HG02678 (cell line): Measurements from ENCODE around the gene EXD3.

Source experiments
- ATAC-seq: cut with Tn5 transposase; IDR thresholded peaks from one replicate; pipeline ENCODE4 v1.9.1; 2021; ENCODE audit warnings: mild to moderate bottlenecking, moderate library complexity; ENCODE audit not compliant: unreplicated experiment

EXD3 gene

DNA sequence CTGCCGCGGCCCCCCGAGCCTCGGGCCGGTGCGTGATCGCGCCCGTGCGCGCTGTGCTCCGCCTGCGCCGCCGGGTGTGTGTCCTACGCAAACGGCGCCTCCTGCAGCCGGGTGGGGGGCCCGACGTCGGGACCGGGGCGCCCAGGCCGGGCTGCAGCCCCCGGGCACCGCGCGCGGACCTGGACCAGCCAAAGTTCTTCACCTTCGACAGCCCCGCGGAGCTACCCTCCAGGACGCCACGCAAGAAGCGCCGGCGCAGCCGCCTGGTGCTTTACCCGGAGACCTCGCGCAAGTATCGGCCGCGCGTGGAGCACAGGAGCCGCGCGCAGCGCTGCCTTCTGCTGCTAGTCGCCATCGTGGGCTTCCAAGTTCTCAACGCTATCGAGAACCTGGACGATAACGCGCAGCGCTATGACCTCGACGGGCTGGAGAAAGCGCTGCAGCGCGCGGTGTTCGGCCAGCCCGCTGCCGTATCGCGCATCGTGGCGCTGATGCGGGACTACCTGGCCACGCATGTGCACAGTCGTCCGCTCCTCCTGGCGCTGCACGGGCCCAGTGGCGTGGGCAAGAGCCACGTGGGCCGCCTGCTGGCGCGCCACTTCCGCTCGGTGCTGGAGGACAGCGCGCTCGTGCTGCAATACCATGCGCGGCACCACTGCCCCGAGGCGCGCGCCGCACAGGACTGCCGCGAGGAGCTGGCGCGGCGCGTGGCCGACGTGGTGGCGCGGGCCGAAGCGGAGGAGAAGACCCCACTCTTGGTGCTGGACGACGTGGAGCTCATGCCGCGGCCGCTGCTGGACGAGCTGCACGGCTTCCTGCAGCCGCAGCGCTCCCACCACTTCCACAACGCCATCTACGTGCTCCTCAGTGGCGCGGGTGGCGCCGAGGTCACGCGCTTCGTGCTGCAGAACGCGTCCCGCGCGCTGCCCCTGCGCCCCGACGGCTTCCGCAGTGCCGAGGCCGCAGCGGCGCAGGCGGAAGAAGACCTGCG lies 143.9 kb downstream of the EXD3 start:
- no peak for ATAC-seq

DNA sequence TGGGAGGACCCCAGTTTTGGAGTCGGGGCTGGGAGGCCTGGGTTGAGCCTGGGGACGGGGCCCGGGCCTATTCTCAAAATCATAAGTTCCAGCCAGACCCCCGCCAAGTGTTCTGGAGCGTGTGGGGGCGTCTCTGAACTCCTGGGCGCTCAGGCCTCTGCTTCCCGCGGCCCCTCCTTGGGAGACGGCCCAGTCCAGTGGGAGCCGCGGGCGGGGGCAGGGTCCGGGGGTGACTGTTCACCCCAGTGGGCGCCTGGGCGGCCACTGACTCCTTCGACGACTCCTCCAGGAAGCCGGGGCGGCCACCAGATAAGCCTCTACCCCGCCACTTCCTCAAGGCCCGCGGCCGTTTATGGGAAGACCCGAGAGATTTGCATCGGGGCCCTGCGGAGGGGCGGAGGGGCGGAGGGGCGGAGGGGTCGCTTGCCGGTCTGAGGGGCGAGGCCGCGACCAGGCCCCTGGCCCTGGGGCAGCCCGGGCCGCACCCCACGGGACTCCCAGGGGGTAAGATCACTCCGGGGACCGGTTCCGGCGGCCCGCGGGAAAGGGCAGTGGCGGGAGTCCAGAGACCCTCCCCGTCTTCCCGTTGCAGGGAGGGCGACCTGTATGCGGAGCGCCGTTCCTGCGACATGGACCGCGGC lies 144.8 kb downstream of the EXD3 start:
- peak; percentile 2 for ATAC-seq

DNA sequence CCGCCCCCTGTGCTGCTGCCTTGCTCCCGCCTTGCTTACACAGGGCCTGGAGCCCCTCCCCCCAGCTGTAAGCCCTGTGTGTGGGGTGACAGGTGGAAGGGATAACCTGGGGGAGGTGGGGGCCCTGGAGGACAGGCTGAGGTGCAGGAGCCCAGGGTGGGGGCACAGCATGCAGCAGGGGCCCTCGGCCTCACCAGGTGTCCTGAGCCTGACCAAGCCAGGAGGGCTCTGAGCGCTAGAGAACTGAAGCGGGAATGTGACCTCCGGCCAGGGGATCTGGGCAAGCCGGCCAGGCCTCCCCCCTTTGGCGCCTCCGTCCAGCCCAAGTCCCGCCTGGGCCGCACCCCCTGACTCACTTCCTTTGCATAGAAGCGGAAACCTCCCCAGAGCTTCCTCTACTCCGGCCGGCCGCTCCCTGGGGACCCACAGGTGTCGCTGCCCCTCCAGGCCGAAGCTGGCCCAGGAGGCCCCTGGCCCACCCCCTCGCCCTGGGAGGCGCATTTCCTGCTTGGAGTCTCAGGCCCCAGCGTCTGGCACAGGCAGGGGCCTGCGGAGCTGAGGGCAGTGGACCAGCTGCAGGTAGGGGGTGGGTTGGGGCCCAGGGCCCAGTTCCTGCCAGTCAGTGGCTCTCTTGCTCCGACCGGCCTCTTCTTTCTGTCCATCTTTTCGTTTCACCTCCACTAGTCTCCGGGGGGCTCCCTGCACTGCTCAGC lies 145.5 kb downstream of the EXD3 start, which contains the start of gene TOR4A:
Gene TOR4A (plus strand): TSS at position 398 of the 713 bp plus-strand sequence. CDS start 964 bp downstream, outside the sequence.
- peak; percentile 65 for ATAC-seq

DNA sequence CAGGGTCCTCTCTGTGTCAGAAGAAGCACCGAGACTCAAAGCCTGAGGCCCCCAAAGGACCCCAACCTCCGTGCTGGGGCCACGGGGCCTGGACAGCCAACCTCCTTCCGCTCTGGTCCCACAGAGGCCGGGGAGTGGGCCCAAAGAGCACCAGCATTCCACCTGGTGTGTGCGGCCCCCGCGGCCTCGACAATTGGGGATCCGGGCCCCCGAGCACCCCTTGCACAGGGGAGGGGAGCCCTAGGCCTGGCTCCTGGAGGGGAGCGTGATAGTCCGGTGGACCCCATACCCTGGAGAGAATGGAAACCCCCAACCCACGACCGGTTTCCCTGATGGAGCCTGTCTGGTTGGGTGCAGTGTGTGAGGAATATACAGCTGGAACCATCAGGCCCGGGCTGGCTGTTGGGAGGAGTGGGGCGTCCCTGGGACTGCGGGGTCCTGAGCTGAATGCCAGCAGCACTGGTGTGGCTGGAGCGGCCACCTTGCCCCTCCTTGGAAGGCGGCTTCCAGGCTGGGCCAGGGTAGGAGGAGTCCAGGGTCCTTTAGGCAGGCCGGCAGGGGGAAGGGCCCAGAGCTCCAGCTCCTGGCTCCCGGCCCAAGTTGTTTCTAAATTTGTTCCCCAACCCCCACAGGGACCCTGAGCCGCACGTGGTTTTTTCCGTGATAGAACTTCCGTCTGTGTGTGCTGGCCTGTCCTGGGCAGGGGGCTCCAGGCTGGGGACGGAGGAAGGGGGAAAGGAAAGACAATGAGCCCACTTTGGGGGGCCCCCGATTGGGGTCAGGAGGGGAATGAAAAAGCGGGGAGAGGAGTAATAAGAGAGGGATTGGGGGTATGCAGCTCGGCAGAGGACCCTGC lies 146.3 kb downstream of the EXD3 start:
- ATAC-seq: no peak

DNA sequence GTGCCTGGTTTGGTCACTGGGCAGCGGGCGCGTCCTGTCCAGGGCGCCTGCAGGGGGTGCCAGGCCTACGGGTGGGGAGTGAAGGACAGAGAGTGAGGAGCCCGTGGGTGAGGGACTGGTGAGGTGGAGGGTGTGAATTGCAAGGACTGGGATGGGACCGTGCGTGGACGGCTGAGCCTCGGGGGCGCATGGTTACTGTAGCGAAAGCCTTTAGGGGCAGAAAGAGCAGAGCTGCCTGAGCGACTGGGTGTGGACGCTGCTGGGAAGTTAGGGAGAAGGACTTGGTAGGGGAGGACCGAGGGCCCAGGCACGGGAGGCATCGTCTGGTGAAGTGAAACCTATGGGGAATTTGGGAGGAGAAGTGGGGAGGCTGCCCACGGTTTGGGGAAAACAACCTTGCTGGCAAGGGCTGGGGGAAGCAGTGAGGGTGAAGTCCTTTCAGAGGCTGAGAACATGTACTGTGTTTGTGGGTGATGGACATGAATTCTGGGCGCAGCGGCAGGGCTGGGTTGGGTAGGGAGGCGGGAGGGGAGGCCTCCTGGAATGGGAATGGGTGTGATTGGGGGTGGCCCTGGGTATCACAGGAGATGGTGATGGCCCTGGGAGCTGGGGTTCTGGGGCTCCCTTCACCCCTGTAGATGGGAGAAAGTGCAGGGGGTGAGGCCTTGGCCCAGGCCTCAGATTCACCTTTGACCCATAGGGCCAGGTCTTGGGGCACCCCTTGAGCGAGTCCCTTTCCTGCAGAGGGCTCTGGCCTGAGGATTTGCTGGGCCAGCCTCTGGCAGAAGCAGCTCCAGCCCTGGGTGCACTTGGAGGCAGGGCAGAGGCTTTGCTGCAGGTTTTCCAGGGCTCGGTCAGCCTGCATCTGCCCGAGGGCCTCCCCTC lies 147.1 kb downstream of the EXD3 start:
- ATAC-seq: no peak

DNA sequence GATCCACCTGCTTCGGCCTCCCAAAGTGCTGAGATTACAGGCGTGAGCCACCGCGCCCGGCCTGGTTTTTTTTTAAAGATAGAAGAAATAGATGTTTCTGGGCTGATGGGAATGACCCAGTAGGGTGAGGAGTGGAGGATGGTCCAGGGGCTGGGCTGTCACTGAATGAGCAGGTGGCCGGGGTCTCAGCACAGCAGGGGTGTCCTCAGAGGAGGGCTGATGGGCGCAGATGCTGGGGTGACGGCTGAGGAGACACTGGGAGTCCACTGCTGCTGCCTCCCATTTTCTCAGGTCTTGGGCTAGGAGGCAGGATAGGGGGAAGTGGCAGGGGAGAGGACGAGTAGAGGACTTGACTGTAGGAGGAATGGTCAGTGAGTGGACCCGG lies 147.8 kb downstream of the EXD3 start:
- ATAC-seq: no peak

DNA sequence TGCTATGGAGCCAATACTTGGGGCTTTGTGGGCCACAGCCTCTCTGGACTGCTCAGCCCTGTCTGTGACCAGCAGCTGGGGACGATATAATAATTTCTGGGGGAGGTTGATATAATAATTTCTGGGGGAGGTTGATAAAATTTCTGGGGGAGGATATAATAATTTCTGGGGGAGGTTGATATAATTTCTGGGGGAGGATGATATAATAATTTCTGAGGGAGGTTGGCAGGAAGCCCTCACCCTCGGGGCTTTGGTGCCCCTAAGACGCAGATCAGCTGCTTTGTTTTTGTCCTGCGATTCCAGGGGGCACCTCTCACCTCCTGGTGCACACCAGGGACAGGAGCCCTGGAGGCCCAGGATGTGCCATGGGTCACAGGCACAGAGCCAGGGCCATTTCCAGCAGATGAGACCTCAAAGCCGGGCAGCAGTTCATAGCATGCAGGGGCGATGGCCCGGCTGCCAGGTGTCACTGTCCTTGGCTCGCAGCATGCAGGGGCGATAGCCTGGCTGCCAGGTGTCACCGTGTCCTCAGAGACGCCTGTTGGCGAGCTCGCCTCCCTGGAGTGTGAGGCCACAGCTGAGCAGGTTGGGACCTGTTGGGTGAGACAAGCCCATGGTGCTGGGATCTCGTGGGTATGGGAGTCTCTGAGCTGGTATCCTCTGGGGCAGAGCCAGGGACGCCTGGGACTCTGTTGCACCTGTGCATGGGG lies 149.2 kb downstream of the EXD3 start:
- no peak for ATAC-seq

DNA sequence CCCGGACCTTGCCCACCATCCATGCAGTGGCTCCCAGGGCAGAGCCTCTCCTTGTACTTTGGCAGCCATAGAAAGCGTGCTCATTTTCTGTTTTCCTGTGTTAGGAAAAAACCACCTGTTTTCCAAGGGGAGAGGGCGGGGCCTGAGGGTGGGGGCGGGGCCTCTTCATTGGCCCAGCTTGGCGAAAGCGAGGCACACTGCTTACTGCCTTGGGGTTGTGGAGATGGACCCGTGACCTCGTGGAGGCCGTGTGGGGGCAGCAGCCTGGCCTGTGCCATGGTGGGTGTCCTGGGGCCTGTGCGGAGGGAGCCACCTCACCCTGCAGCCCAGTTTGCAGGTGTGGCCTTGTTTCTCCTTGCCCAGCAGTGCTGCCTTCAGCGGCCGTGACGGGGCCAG lies 149.9 kb downstream of the EXD3 start:
- no peak for ATAC-seq

DNA sequence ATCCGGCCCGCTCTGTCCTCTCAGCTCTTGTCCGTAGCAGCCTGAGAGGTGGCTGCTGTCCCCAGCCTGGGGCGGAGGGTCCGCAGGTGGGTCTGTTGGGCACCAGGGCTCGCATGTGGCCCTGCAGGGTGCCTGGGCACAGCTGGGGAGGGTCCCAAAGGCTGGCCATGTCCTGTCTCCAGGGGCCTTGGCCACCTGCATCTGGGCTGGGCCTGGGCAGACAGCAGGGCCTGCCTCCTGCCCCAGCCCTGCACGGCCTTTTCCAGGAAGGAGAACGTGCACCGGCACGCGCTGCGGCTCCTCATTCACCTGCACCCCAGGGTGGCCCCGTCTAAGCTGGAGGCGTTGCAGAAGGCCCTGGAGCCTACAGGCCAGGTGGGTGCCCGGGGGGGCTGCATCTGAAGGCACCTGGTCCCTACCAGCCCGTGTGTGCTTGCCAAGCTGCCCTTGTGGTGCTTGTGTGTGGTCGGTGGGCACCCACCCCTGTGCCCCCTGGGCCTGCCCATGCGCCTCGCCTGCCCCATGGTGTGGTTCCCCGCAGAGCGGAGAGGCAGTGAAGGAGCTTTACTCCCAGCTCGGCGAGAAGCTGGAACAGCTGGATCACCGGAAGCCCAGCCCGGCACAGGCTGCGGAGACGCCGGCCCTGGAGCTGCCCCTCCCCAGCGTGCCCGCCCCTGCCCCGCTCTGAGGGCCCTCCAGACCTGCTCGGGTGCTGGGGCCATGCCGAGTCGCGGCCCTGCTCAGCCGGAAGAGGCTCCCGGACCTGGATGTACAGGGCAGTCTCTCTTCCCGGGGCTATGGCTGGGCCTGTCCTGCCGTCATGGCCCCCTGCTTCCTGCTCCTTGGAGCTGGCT lies 150.5 kb downstream of the EXD3 start:
- ATAC-seq: no peak

DNA sequence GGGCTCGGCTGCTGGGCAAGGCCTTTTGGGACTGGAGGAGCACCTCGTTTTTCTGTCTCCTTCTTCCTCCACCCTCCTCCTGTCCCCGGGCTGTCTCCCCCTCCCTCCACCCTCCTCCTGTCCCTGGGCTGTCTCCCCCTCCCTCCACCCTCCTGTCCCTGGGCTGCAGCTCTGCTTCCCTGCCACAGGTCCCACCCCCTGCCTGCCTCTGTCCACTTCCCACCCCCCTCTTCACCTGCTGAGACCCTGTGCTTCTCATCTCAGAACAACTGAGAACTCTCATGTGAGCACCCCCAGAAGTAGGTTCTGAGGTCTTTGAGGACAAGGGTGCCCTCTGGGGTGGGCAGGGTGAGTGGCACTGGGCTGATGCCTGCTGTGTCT lies 151.3 kb downstream of the EXD3 start:
- ATAC-seq: no peak

DNA sequence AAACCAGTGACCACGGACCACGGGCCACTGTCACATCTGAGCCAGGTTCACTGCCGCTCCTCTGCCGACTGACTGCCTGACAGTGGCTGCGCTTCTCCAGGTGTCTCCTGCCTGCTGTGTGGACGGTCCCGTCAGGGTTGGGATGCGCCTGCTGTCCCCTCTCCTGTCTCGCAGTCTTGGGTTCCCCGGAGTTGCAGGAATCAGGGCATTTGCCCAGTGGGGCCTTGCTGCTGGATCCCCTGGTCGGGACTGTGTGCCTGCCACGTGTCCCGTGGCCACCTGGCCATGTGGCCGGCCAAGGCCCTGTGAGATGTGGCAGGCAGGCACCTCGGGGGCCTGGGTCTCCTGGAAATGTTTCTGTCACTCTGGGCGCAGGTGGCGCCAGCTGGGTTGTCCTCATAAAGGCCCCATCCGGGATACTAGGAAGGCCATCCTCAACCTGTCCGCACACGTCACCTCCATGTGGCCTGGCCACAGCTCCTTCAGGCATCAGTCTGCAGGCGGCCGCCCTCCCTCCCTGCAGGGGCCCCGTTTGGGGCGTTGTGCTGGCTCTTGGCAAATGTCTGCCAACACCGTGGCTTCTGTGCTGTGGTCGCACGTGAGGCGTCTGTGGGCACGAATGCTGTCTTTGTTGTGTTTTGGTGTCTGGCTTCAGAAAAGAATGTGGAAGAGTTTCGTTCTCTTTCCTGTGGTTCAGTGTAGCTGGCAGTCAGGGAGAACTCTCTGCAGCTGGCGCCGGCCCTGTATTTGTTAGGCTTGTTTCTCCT lies 151.8 kb downstream of the EXD3 start:
- no peak for ATAC-seq

DNA sequence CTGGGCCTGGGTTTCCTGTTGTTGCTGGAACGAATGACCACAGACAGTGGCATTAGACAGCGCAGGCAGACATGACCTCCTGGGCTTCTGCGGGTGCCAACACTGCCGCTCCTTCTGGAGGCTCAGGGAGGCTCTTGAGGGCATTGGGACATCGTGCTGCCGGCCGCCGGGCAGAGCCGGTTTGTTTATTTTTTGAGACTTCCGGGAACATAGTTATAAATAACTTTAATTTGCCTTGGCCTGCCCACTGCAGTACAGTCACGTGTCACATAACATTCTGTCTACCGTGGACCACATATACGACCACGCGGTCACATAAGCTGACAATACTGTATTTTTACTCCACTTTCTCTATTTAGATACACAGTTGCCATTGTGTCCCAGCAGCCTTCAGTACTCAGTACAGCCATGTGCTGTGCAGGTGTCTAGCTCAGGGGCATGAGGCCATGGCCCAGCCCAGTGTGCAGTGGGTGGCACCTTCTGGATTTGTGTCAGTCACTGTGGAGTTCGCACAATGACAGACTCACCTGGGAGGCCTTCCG lies 153.7 kb downstream of the EXD3 start:
- no peak for ATAC-seq

DNA sequence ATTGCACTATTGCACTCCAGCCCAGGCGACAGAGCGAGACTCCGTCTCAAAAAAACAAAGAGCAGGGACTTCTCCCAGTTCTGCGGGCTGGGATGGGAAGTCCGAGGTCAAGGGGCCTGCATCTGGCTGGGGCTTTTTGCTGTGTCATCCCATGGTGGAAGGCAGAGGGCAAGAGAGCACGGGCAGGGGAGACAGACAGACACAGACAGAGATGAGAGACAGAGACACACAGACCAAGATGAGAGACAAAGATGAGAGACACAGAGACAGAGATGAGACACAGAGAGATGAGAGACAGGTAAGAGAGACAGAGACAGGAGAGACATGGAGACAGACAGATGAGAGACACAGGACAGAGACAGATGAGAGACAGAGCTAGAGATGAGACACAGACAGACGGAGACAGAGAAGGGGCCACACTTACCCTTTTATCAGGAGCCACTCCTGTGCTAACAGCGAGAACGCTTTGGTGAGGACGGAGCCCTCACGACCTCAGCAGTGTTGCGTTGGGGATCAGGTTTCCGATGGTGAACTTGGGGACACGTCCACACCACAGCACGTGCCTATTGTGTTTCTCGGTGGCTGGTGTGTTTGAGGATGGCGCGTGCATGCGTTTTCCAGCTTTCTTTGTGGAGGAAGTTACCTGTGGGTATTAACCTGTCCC lies 154.3 kb downstream of the EXD3 start:
- ATAC-seq: no peak

DNA sequence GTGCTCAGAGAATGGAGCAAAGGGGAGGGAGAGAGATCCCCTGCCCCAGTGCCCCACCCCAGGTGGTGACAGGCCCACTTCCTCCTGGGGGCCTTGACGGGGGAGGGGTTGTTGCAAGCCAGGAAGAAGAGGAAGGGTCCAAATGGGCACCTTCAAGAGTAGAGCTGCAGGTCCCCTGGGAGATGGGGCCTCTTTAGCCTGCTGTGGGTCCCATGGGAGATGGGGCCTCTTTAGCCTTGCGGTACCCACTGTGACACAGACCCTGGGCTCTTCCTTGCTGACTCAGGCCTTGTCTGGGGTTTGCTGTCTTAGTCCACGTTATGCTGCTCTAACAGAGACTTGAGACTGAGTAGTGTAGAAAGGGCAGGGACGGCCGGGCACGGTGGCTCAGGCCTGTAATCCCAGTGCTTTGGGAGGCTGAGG lies 155.0 kb downstream of the EXD3 start:
- ATAC-seq: no peak

DNA sequence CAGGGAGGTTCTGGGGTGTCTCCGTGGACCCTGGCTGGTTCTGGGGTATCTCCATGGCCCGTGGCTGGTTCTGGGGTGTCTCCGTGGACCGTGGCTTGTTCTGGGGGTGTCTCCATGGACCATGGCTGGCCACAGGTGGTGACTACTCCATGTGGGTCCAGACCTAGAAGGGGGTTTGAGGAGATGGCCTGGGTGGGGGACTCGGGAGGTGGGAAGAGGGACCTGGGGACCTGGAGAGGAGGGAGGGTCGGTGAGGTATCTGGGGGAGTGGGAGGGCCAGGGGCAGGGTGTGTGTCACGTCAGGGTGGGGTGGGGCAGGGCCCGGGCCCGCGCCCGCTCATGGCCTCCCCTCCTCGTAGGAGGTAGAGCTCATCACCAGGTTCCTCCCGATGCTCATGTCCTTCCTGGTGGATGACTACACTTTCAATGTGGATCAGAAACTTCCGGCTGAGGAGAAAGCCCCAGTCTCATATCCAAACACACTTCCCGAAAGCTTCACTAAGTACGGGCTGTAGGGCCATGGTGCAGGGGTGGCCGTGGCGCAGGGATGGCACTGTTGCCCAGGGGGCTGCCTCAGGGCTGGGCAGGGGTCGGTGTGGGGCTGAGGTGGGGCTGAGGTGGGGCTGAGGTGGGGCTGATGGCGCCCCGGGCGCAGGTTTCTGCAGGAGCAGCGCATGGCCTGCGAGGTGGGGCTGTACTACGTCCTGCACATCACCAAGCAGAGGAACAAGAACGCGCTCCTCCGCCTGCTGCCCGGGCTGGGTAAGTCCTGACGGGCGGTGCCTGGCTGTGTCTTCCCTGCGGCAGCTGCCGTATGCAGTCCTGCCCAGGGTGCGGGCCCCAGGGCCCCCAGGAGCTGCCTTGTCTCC lies 156.1 kb downstream of the EXD3 start:
- ATAC-seq: no peak

DNA sequence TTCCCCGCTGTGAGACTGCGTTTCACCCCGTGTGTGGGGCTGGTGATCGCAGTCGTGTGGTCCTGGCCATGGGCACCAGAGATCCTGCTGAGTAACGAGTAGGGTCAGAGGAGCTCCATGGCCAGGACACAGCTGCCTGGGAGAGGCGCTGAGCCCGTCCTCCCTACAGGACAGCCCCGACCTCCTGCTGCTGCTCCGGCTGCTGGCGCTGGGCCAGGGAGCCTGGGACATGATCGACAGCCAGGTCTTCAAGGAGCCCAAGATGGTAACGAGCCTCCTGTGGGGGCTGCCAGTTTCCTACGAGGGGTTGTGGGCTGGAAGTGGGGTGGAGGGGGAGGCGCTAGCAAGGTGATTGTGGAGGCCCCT lies 156.8 kb downstream of the EXD3 start:
- ATAC-seq: no peak
